HG03571 (cell line): Measurements from ENCODE around the gene TAGLN.

Source experiments
- ATAC-seq: cut with Tn5 transposase; IDR thresholded peaks from one replicate; pipeline ENCODE4 v1.9.1; 2021; ENCODE audit not compliant: unreplicated experiment

TAGLN gene

DNA sequence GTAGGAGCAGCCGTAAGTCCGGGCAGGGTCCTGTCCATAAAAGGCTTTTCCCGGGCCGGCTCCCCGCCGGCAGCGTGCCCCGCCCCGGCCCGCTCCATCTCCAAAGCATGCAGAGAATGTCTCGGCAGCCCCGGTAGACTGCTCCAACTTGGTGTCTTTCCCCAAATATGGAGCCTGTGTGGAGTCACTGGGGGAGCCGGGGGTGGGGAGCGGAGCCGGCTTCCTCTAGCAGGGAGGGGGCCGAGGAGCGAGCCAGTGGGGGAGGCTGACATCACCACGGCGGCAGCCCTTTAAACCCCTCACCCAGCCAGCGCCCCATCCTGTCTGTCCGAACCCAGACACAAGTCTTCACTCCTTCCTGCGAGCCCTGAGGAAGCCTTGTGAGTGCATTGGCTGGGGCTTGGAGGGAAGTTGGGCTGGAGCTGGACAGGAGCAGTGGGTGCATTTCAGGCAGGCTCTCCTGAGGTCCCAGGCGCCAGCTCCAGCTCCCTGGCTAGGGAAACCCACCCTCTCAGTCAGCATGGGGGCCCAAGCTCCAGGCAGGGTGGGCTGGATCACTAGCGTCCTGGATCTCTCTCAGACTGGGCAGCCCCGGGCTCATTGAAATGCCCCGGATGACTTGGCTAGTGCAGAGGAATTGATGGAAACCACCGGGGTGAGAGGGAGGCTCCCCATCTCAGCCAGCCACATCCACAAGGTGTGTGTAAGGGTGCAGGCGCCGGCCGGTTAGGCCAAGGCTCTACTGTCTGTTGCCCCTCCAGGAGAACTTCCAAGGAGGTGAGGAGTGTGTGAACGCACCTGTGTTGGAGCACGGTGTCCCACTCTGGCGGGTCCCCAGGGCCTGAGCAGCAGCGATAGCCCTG lies at the start of gene TAGLN:
TSS of gene TAGLN (plus strand) at position 318 of the 863 bp plus-strand sequence. CDS start 3,644 bp downstream, outside the sequence.
- no peak for ATAC-seq

DNA sequence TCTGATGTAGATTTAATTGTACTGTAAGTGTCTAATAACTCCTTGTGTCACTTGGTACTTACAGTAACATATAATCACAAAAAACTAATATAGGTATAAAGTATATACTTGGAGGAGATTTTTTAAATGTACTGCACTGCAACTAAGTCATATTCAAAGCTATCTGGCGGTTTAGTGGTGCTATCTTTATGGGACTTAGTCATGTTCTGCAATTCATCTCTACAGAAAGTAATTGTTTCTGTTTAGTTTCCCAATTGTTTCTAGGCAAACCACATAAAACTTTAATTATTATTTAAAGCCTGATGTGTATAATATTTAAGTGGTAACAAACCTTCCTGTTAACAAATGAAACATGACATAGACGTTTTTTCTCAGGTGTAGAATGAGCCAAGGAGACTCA lies 47.1 kb upstream of the TAGLN start:
- ATAC-seq: no peak

DNA sequence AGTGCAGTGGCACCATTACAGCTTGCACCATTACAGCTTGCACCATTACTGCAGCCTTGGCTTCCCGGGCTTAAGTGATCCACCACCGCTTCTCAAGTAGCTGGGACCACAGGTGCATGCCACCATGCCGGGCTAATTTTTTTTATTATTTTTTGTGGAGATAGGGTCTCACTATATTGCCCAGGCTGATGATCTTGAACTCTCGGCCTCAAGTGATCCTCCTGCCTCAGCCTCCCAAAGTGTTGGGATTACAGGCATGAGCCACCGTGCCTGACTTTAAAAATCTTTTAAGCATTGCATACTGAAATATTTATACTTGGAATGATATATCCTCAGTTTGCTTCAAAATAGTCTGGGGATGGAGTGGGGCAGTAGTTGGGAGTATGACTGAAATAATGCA lies 44.7 kb upstream of the TAGLN start:
- ATAC-seq: no peak

DNA sequence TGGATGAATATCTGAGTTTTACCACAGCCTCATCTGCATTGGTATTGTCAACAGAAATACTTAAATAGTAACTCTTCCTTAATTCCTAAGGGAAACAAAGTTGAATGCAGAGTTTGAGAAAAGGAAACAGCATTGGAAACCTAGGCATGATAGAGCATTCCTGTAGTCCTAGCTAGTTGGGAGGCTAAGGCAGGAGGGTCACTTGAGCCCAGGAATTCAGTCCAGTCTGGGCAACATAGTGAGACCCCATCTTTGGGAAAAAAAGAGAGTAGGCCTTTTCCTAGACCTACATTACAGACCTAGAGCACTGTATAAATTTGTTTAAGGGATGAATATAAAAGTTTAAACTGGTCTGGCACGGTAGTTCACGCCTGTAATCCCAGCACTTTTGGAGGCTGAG lies 41.7 kb upstream of the TAGLN start:
- ATAC-seq: no peak

DNA sequence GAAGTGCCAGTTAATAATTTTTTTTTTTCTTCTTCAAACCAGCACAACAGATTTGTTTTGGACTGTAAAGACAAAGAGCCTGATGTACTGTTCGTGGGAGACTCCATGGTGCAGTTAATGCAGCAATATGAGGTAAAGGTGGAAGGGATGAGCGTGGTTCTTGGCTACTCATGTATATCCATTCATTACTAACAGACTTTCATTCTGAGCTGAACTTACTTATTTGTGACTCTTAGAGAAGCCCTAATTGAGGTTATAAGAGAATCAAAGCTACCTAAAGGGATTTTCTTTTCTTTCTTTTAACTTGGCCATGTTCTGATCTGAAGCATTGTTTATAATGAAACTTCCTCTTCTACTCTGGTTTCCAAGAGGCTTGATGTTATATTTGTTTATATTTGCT lies 39.3 kb upstream of the TAGLN start:
- no peak for ATAC-seq

DNA sequence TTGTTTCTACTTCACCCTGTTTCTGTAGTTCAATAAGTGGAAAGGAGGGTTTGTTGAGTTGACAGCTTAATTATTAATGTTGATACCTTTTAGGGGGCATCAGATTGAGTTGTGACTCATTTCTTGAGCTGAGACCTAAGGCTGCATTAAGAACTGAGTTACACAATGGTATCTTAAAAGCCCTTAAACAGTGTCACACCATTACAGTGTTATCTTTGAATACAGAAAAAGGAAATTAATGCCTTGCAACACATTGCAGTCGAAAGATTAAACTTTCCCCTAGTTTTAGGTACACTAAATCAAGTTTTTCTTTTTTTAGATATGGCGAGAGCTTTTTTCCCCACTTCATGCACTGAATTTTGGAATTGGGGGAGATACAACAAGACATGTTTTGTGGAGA lies 38.3 kb upstream of the TAGLN start:
- no peak for ATAC-seq

DNA sequence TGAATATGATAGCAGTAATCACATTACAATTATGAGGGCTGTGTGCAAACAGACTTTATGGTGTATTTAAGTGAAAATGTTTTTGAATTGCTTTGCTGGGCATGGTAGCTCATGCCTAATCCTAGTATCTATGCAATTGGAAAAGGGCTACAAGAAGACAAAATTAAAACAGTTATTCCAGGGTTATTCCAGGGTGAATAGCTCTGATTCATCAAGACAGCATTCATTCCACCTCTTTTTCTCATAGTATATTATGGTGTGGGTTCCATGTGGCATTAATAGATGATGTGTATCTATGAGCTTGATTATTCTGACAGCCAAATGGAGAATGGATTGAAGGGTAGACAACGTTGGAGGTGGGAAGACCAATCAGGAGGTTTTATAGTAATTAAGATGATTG lies 32.7 kb upstream of the TAGLN start:
- ATAC-seq: no peak

DNA sequence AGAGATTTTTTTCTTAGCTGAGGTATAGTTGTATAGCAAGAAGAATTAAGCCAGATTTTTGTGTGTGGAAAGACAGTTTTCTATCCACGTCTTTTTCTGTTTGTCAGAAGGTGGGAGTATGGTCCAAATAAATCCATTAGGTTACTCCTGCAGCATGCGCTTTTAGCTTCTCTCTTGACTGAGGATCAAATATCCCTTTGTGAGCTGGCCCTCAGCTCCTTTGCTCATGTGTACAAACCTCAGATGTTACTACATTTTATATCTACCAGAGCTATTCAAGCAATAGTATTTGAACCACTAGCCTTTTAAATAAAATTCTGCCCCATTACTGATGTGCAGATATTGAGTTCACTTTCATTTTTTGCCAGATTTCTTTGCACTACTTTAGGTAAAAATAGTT lies 29.4 kb upstream of the TAGLN start:
- no peak for ATAC-seq

DNA sequence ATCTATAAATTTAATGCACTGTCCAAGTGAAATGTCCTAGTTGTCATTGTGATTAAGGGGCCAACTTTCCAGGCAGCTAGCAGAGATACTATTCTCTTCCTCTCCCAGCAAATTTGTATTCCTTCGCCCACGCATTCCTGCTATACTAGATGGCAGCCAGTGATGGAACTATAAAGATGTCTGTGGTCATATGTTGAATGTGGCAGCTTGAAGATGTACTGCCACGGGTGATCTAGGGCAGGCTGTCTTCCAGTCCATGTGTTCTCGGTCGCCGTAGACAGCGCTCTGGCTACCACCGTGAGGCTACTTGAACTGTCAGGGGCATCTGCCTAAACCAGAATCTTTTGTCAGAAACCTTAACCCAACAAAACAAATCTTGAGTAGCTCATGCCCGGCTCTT lies 29.0 kb upstream of the TAGLN start:
- no peak for ATAC-seq

DNA sequence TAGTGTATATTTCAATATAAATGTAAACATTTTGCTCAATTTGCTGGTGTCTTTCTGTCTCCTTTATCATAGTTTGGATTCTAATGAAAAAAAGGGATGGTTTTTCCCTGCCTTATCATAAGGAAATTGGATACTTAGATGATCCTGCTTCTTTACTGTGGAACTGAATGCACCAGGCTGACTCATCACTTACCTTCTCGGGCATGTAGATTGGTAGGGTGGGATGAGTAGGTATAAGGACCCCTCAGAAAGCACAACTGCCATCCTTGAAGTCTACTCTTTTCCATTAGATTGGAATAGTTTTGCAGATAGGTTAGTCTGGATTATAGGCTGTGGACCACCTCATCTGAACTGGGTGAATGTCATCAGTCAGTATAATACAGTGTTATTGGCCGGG lies 28.2 kb upstream of the TAGLN start:
- ATAC-seq: no peak

DNA sequence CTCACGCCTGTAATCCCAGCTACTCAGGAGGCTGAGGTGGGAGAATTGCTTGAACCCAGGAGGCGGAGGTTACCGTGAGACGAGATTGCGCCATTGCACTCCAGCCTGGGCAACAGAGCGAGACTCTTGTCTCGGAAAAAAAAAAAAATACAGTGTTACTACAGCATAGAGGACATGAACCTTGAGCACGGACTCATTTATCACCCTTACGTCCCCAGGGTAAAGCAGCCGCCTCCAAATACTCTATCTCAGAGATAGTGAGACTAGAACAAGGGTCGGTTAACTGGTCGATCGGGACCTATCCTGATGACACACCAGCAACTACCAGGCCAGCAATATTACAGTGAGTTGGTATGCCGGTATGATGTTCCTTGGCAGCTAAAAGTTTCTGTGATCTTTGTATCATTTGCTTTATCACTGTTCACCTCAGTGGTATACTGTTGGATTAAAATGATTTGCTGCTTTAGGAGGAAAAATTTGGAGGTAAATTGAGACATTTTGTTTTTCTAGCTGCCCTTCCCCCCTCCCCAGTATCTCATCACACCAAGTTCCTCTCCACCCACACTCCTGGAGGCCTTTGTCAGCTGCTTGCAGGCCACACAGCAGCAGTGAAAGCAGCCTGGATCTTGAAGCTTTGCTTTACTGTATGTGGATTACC lies 27.6 kb upstream of the TAGLN start:
- ATAC-seq: no peak

DNA sequence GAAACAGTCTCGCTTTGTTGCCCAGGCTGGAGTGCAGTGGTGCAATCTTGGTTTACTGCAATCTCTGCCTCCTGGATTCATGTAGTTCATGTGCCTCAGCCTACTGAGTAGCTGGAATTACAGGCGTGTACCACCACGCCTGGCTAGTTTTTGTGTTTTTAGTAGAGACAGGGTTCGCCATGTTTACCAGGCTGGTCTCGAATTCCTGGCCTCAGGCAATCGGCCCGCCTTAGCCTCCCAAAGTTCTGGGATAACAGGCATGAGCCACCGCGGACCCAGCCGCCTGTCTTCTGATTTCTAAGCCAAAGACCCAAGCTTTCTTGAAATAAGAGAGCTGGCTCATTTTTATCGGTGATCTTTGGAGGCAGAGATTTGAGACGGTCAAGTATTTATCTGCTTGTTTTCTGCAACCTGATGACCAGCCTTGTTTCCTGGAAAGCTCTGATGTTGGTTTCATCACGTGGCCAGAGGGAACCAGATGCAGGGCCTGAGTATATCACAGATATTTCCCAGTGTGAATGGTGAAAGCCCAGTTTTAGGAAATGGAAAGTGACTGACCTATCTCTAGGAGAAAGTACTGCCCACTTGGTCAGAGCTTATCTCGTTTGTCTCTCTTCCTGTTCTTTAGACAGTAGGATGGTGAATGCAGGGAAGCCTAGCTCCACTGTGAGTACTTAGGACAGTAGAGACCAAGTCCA lies 26.3 kb upstream of the TAGLN start:
- no peak for ATAC-seq

DNA sequence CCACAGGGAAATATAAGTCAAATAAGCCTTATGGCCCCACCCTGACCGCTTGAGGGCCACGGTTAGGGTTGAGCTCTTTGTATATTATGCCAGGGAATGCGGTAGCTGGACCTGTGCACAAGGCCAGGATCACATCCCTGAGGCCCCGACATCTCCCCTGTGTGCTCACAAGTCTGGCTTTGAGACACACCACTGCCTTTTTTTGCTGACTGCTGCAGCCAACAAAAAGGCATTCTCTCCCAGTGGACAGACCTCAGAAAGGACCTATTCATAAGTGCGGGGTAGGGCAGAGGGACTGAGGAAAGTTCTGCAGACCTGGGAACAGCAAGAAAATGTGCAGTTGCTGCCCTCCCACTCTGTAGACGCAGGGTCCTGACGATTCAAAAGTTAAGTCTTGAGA lies 24.1 kb upstream of the TAGLN start:
- ATAC-seq: no peak

DNA sequence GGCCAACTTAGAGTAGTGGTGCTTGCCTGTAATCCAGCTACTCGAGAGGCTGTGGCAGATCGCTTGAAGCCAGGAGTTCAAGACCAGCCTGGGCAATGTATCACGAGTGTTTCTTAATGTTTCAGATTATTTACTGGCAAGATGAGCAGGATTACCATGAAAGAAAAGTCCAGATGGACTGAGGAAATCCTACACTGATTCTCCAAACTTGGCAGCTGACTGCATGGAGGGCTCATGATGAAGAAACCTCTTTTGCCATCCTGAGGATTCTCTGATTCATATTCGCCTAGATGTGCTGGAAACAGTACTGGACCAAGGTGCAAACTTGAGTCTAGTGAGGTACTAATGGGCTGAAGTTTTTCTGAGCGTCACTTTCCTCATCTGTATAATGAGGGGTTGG lies 23.4 kb upstream of the TAGLN start:
- no peak for ATAC-seq

DNA sequence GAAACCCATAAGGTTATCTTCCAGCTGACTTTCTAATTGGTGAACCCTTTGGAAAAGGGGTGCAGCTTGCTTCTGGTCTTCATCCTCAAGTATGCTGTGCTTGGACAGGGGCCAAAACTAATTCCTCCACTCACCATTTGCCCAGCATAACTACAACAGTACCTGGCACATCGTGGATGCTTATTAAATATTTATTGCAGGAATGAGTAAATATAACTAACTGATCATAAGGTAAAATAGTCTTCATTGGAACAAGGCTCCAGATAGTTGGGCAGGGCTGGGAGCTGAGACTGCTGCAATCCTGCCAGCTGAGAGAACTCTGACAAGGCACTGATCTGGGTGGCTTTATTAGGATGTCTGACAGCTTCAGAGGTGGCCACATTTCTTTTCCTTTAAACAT lies 23.0 kb upstream of the TAGLN start:
- no peak for ATAC-seq

DNA sequence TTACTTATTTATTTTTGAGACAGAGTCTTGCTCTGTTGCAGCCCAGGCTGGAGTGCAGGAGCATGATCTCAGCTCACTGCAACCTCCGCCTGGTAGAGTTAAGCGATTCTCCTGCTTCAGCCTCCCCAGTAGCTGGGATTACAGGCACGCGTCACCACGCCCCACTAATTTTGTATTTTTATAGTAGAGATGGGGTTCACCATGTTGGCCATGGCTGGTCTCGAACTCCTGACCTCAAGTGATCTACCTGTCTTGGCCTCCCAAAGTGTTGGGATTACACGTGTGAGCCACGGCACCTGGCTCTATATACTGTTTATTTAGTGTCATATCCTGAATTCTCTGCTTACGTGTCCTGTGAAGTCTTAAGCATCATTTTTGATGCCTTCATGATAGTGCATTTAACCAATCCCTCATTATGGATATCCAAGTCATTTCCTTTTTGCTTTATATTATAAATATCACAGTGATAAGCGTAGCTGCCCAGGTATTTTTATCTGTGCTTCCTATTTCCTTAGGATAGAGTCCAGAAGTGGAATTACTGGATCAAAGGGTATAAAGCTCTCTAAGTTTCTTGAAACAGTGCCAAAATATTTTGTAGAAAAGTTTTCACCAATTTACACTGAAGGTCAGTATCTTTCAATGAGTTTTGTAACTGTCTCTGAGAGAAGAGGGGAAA lies 21.5 kb upstream of the TAGLN start:
- ATAC-seq: no peak

DNA sequence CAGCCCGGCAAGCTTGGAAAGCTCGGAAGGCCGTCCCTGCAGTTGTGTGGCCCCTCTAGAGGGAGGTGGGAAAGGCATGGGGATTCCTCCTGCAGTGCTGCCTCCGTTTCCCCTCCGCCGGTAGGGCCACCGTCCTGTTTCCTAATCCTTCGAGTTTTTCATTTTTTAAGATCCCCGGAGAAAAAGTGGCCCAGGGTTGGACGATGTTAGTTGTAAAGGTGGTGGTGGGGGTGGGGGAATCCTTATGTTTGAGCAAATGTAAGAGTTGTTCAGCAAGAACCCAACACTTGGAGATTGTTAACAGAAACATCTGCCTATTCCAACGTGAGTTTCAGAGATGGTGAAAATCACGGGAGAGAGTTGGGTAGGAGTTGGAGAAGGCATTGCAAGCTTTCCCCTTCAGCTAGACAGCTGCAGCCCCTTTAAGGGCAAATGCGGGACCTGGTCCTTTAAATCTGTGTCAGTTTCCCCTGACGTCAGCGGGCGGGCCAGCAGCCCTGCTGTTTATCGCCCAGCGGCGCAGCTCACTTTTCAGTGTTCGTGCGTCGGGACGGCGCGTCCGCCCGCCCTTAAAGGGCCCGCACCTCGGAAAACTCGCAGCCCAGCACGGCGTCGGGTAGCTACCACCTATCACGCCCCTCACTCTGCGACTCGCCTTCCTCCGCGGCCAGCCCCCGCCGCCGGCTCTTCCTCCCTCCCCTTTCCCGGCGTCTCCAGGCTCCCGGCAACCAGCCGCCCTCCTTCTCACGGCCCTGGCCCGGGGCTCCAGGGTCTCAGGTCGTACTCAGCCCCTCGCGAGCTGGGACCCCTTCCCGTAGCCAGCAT lies 20.7 kb upstream of the TAGLN start, which contains the start of gene SIDT2:
TSS of gene SIDT2 (plus strand) at position 534 of the 825 bp plus-strand sequence. CDS start 521 bp downstream, outside the sequence.
- ATAC-seq: peak; percentile 84

DNA sequence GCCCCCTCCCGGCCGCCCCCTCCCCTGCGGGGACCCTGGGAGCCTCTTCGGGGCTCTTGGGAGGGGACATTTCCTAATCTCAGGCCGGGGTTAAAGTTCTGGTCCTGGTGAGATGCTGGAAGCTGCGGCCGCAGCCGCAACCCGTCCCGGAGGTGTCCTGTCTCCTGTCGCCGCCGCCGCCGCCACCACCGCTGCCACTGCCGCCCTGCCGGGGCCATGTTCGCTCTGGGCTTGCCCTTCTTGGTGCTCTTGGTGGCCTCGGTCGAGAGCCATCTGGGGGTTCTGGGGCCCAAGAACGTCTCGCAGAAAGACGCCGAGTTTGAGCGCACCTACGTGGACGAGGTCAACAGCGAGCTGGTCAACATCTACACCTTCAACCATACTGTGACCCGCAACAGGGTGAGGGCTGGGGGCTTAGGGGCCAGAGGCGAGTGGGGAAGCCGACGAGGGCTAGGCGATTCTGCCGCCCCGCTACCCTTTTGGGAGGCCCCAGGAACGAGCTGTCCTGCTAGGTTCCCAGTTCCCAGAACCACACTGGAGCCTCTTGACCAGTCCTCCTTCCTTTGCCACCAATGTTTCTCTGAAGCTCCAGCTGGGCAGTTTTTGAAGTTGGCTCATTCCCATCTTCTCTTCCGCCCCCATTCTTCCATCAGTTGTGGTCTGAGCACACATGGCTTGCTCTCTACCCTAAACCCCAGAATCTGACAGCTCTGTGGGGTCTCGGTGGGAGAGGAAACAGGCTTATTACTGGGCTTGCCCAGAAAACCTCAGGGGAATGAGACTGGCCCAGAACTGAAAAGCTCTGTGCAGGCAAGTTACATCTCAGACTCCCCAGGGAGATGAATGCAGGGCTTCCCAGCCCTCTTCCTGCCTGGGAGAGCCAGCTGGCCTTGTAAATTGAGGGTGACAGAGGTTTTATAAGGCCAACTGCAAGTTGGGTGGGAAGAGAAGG lies 19.8 kb upstream of the TAGLN start:
- peak; percentile 15 for ATAC-seq

DNA sequence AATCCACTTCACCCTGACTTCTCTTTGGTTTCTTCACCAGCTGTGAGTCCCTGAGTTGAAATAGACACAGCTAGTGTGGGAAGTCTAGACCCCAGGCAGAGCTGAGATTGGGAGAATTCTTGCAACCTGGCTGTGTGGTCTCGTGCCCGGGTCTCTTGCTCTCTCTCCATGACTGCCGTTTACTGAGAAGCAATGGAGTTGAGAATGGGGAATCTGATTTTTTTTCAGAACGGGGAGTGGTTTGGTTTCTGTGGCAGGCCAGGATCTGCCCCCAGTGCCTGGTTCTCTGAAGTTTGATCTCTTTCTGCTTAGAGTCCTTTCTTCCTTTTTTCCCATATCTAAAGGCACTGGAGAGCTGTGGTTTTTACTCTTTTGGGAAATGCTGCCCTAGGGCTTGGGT lies 19.1 kb upstream of the TAGLN start:
- ATAC-seq: no peak
